Measurements from ENCODE around the gene CCL2.
"Not testable (repeated sequence)": the region's sequence is repeated elsewhere in the genome, so short reads cannot be mapped to it uniquely, and the experiment has no call there.

The CCL2 gene

GRCh38 chr17:34226744-34227034, 28.4 kb upstream of the CCL2 start:
- TF ChIP-seq, protein P1, sequence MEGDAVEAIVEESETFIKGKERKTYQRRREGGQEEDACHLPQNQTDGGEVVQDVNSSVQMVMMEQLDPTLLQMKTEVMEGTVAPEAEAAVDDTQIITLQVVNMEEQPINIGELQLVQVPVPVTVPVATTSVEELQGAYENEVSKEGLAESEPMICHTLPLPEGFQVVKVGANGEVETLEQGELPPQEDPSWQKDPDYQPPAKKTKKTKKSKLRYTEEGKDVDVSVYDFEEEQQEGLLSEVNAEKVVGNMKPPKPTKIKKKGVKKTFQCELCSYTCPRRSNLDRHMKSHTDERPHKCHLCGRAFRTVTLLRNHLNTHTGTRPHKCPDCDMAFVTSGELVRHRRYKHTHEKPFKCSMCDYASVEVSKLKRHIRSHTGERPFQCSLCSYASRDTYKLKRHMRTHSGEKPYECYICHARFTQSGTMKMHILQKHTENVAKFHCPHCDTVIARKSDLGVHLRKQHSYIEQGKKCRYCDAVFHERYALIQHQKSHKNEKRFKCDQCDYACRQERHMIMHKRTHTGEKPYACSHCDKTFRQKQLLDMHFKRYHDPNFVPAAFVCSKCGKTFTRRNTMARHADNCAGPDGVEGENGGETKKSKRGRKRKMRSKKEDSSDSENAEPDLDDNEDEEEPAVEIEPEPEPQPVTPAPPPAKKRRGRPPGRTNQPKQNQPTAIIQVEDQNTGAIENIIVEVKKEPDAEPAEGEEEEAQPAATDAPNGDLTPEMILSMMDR (conservative IDR thresholded peaks at IDR 0.05; ENCODE audit: low read length): no peak
- no peak for TF ChIP-seq EZH2phosphoT487 (IDR thresholded peaks at IDR 0.05; ENCODE audit: borderline replicate concordance)
- Histone ChIP-seq H3K4me1 (ENCODE audit: insufficient read depth, low read length, poor library complexity, severe bottlenecking) (no peaks in the 10 kb centered on the region), H2AFZ (ENCODE audit: low read length) (no peak overlapping the region), H3K9me3 (ENCODE audit: insufficient read depth, low read depth, low read length) (peaks cover 6% of the 10 kb centered on the region; the same call in 1 of the 2 replicates), H3F3A (ENCODE audit: low read depth) (no peaks in the 10 kb centered on the region), H3K9ac (ENCODE audit: low read depth, low read length, poor library complexity, severe bottlenecking) (no peak overlapping the region), H3K9me2 (replicated peaks; ENCODE audit: low read depth, low read length) (no peaks in the 10 kb centered on the region), H3K79me2 (ENCODE audit: insufficient read depth, low read length) (no peaks in the 10 kb centered on the region), H4K20me1 (ENCODE audit: insufficient read depth, low read length, poor library complexity, severe bottlenecking) (no peaks in the 10 kb centered on the region), H3K27me3 (ENCODE audit: insufficient read depth, low read length, poor library complexity, severe bottlenecking) (no peaks in the 10 kb centered on the region), H3K4me2 (ENCODE audit: low read depth, low read length, poor library complexity, severe bottlenecking) (no peak overlapping the region), H3K36me3 (ENCODE audit: insufficient read depth, low read length) (no peaks in the 10 kb centered on the region), H3K4me3 (ENCODE audit: low read length, poor library complexity, severe bottlenecking) (no peak overlapping the region)

DNA sequence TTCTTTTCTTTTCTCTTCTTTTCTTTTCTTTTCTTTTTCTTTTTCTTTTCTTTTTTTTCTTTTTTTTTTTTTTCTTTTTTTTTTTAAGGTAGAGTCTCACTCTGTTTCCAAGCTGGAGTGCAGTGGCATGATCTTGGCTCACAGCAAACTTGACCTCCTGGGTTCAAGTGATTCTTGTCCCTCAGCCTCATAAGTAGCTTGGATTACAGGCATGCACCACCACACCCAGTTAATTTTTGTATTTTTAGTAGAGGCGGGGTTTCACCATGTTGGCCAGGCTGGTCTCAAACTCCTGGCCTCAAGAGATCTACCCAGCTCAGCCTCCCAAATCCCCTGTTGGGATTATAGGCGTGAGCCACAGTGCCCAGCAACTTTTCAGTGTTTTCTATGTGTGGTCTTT, 27.8 kb upstream of the CCL2 start:
- H3K9ac ChIP-seq (ENCODE audit: low read depth, low read length, poor library complexity, severe bottlenecking); H3K9me3 ChIP-seq (ENCODE audit: insufficient read depth, low read depth, low read length); H3K4me1 ChIP-seq (ENCODE audit: insufficient read depth, low read length, poor library complexity, severe bottlenecking); H3F3A ChIP-seq (ENCODE audit: low read depth); H3K27me3 ChIP-seq (ENCODE audit: insufficient read depth, low read length, poor library complexity, severe bottlenecking); H2AFZ ChIP-seq (ENCODE audit: low read length); H3K79me2 ChIP-seq (ENCODE audit: insufficient read depth, low read length); H4K20me1 ChIP-seq (ENCODE audit: insufficient read depth, low read length, poor library complexity, severe bottlenecking); H3K36me3 ChIP-seq (ENCODE audit: insufficient read depth, low read length); H3K9me2 ChIP-seq (replicated peaks; ENCODE audit: low read depth, low read length); H3K4me2 ChIP-seq (ENCODE audit: low read depth, low read length, poor library complexity, severe bottlenecking); H3K4me3 ChIP-seq (ENCODE audit: low read length, poor library complexity, severe bottlenecking): not testable (repeated sequence)

GRCh38 chr17:34227707-34228106, 27.4 kb upstream of the CCL2 start:
- no peaks in the 10 kb centered on the region for H3K79me2 ChIP-seq (ENCODE audit: insufficient read depth, low read length)
- H3K9ac ChIP-seq (ENCODE audit: low read depth, low read length, poor library complexity, severe bottlenecking): no peak overlapping the region
- no peaks in the 10 kb centered on the region for H3K36me3 ChIP-seq (ENCODE audit: insufficient read depth, low read length)
- no peaks in the 10 kb centered on the region for H3K27me3 ChIP-seq (ENCODE audit: insufficient read depth, low read length, poor library complexity, severe bottlenecking)
- no peak overlapping the region for H3K4me2 ChIP-seq (ENCODE audit: low read depth, low read length, poor library complexity, severe bottlenecking)
- H3K4me3 ChIP-seq (ENCODE audit: low read length, poor library complexity, severe bottlenecking): no peak overlapping the region
- no peaks in the 10 kb centered on the region for H4K20me1 ChIP-seq (ENCODE audit: insufficient read depth, low read length, poor library complexity, severe bottlenecking)
- TF ChIP-seq, protein P1 (conservative IDR thresholded peaks at IDR 0.05; ENCODE audit: low read length): no peak
- no peak for TF ChIP-seq EZH2phosphoT487 (IDR thresholded peaks at IDR 0.05; ENCODE audit: borderline replicate concordance)
- no peaks in the 10 kb centered on the region for H3K4me1 ChIP-seq (ENCODE audit: insufficient read depth, low read length, poor library complexity, severe bottlenecking)
- no peaks in the 10 kb centered on the region for H3K9me2 ChIP-seq (replicated peaks; ENCODE audit: low read depth, low read length)
- peaks cover 6% of the 10 kb centered on the region; the same call in 1 of the 2 replicates for H3K9me3 ChIP-seq (ENCODE audit: insufficient read depth, low read depth, low read length)
- no peak overlapping the region for H2AFZ ChIP-seq (ENCODE audit: low read length)
- H3F3A ChIP-seq (ENCODE audit: low read depth): no peaks in the 10 kb centered on the region

DNA sequence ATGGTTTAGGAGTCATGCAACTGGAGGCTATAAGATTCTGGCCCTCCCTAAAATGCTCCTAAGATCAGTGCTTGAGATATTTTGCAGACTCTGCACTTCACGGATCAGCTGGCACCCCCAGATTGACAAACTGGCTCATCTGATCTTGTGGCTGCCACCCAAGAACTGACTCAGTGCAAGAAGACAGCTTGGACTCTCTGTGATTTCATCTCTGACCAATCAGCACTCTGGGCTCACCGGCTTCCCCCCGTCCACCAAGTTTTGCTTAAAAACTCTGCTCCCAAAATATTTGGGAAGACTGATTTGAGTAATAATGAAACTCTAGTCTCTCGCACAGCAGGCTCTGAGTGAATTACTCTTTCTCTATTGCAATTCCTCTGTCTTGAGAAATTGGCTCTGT, 26.3 kb upstream of the CCL2 start:
- no peaks in the 10 kb centered on the region for H3K9me2 ChIP-seq (replicated peaks; ENCODE audit: low read depth, low read length)
- H3K36me3 ChIP-seq (ENCODE audit: insufficient read depth, low read length): no peaks in the 10 kb centered on the region
- H4K20me1 ChIP-seq (ENCODE audit: insufficient read depth, low read length, poor library complexity, severe bottlenecking): no peaks in the 10 kb centered on the region
- H3K9ac ChIP-seq (ENCODE audit: low read depth, low read length, poor library complexity, severe bottlenecking): no peak overlapping the region
- no peak overlapping the region for H2AFZ ChIP-seq (ENCODE audit: low read length)
- H3K27me3 ChIP-seq (ENCODE audit: insufficient read depth, low read length, poor library complexity, severe bottlenecking): no peaks in the 10 kb centered on the region
- no peak overlapping the region for H3K4me3 ChIP-seq (ENCODE audit: low read length, poor library complexity, severe bottlenecking)
- no peaks in the 10 kb centered on the region for H3K79me2 ChIP-seq (ENCODE audit: insufficient read depth, low read length)
- peaks cover 6% of the 10 kb centered on the region; the same call in 1 of the 2 replicates for H3K9me3 ChIP-seq (ENCODE audit: insufficient read depth, low read depth, low read length)
- no peak for TF ChIP-seq EZH2phosphoT487 (IDR thresholded peaks at IDR 0.05; ENCODE audit: borderline replicate concordance)
- TF ChIP-seq, protein P1 (conservative IDR thresholded peaks at IDR 0.05; ENCODE audit: low read length): no peak
- no peaks in the 10 kb centered on the region for H3K4me1 ChIP-seq (ENCODE audit: insufficient read depth, low read length, poor library complexity, severe bottlenecking)
- H3K4me2 ChIP-seq (ENCODE audit: low read depth, low read length, poor library complexity, severe bottlenecking): no peak overlapping the region
- no peaks in the 10 kb centered on the region for H3F3A ChIP-seq (ENCODE audit: low read depth)
